ENCODE measurements around the gene ATP2B1. TPM values are rescaled to one million over a fixed set of nuclear protein-coding genes. Genes with fewer than 3 reads are reported as not detected.

ATP2B1 gene
- total RNA-seq, 4 donors from 2014 or later, result 31.8 to 97.3 (median 74.5) TPM

GRCh38 chr12:89578499-89578898 is 130.1 kb downstream of the ATP2B1 start:
- H3K4me1 ChIP-seq, result no peaks in the 10 kb centered on the region
- H3K36me3 ChIP-seq, result no peaks in the 10 kb centered on the region
- H3K4me3 ChIP-seq, result no peak overlapping the region
- no peak overlapping the region for H3K27ac ChIP-seq
- WGBS, result 88% methylated on average over 2 of the region's 2 CpGs
- DNase-seq (ENCODE audit: low spot score in 2 of 2), result no peak
- no peaks in the 10 kb centered on the region for H3K27me3 ChIP-seq
- TF ChIP-seq, protein P1, sequence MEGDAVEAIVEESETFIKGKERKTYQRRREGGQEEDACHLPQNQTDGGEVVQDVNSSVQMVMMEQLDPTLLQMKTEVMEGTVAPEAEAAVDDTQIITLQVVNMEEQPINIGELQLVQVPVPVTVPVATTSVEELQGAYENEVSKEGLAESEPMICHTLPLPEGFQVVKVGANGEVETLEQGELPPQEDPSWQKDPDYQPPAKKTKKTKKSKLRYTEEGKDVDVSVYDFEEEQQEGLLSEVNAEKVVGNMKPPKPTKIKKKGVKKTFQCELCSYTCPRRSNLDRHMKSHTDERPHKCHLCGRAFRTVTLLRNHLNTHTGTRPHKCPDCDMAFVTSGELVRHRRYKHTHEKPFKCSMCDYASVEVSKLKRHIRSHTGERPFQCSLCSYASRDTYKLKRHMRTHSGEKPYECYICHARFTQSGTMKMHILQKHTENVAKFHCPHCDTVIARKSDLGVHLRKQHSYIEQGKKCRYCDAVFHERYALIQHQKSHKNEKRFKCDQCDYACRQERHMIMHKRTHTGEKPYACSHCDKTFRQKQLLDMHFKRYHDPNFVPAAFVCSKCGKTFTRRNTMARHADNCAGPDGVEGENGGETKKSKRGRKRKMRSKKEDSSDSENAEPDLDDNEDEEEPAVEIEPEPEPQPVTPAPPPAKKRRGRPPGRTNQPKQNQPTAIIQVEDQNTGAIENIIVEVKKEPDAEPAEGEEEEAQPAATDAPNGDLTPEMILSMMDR (IDR thresholded peaks at IDR 0.05), result no peak
- TF ChIP-seq POLR2A (IDR thresholded peaks at IDR 0.05) (no peak), EP300 (IDR thresholded peaks at IDR 0.05) (no peak), POLR2AphosphoS5 (IDR thresholded peaks at IDR 0.05) (no peak)
- no peaks in the 10 kb centered on the region for H3K9me3 ChIP-seq

GRCh38 chr12:89576572-89577220 is 131.9 kb downstream of the ATP2B1 start:
- 96% methylated on average over 1 of the region's 1 CpG for WGBS
- Histone ChIP-seq H3K4me1 (peaks cover 3% of the 10 kb centered on the region), H3K27ac (no peak overlapping the region), H3K36me3 (no peaks in the 10 kb centered on the region), H3K9me3 (no peaks in the 10 kb centered on the region), H3K27me3 (no peaks in the 10 kb centered on the region), H3K4me3 (no peak overlapping the region)
- no peak for DNase-seq (ENCODE audit: low spot score in 2 of 2)
- TF ChIP-seq EP300 (IDR thresholded peaks at IDR 0.05) (no peak), POLR2AphosphoS5 (IDR thresholded peaks at IDR 0.05) (no peak), POLR2A (IDR thresholded peaks at IDR 0.05) (no peak)
- TF ChIP-seq, protein P1 (IDR thresholded peaks at IDR 0.05), result no peak

DNA sequence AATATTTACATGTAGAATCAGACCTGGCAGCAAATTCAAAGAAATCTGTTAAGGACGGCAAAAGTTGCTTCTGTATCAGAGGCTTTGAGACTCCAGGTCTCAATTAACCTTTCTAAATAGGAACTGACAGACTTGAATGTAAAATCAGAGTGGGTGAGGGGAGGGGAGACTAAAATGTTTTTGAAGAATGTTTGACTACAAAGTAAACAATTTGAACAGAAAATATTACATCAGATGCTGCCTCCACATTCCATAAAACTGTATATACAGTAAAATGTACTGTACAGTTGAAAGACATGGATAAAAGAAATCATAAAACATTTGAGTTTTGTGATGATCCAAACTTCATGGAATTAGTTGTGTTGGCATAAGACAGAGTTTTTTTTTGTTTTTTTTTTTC is 133.3 kb downstream of the ATP2B1 start:
- WGBS, result 69% methylated on average over 1 of the region's 1 CpG
- no peak overlapping the region for H3K4me3 ChIP-seq
- H3K27ac ChIP-seq, result no peak overlapping the region
- TF ChIP-seq EP300 (IDR thresholded peaks at IDR 0.05) (no peak), POLR2A (IDR thresholded peaks at IDR 0.05) (no peak), POLR2AphosphoS5 (IDR thresholded peaks at IDR 0.05) (no peak)
- TF ChIP-seq, protein P1 (IDR thresholded peaks at IDR 0.05), result no peak
- DNase-seq (ENCODE audit: low spot score in 2 of 2), result no peak
- peaks cover 3% of the 10 kb centered on the region for H3K4me1 ChIP-seq
- H3K27me3 ChIP-seq, result no peaks in the 10 kb centered on the region
- no peaks in the 10 kb centered on the region for H3K9me3 ChIP-seq
- no peaks in the 10 kb centered on the region for H3K36me3 ChIP-seq

DNA sequence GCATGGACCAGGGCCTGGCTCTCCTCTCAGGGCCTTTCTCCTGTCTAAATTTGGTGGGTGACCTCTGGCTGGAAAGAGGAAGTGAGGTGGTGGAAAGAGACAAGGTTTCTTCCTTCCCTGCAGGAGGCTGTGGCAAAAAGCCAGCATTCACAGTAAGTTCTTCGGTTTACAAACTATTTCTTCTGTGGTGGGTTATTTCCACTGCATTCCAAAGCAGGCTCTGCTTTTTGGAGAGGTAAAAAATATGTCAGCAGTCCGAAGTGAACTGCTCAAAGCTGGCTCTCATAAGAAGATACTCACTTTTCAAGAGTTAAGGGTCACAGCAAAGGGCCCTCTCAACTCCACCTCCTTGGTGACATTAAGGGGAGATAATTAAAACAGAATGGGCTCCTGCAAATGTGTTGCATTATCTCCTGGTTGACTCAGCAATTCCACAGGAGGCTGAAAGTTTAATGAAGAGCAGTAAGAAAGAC is 133.9 kb downstream of the ATP2B1 start:
- Histone ChIP-seq H3K9me3 (no peaks in the 10 kb centered on the region), H3K27me3 (no peaks in the 10 kb centered on the region), H3K27ac (no peak overlapping the region), H3K4me3 (no peak overlapping the region), H3K36me3 (no peaks in the 10 kb centered on the region), H3K4me1 (peaks cover 3% of the 10 kb centered on the region)
- 46% methylated on average over 2 of the region's 2 CpGs for WGBS
- no peak for DNase-seq (ENCODE audit: low spot score in 2 of 2)
- TF ChIP-seq, protein P1 (IDR thresholded peaks at IDR 0.05), result no peak
- TF ChIP-seq POLR2AphosphoS5 (IDR thresholded peaks at IDR 0.05), result no peak
- TF ChIP-seq EP300 (IDR thresholded peaks at IDR 0.05), result no peak
- no peak for TF ChIP-seq POLR2A (IDR thresholded peaks at IDR 0.05)

DNA sequence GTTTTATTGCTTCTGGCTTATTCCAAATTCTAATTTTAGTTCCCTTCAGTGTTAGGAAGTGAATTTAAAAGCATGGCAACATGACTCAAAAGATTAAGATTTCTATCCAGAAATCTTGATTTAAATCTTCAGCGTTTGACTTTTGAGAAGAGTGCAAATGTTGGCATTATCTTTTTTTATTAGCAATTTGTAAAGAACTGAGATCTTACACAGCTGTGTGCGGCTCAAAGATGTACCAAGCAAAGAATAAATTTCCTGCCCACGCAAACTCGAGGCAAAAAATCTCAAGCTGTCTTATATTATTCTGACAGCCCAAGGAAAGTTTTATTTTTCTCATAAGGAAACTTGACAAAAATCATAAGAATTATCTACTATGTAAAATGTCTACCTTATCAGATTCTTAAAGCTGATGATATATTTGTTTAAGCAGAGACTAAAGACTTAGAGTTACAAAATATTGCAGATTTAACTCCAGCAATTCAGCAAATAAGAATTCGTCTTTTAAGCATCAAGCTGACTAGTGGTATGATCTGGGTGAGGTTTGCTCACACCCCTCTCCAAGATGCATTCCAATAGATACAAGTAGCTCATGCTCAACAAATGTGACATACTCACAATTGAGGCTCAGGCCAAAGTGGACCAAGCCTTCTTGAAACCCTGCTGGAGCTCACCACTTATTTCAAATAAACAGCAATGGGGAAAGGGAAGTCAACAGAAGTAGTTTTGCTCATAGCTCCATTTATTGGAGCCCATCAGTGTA is 135.4 kb downstream of the ATP2B1 start:
- Histone ChIP-seq H3K9me3 (no peaks in the 10 kb centered on the region), H3K36me3 (no peaks in the 10 kb centered on the region), H3K27ac (no peak overlapping the region), H3K4me1 (peaks cover 10% of the 10 kb centered on the region), H3K4me3 (no peak overlapping the region), H3K27me3 (no peaks in the 10 kb centered on the region)
- DNase-seq (ENCODE audit: low spot score in 2 of 2), result no peak
- no peak for TF ChIP-seq EP300 (IDR thresholded peaks at IDR 0.05)
- TF ChIP-seq POLR2AphosphoS5 (IDR thresholded peaks at IDR 0.05), result no peak
- TF ChIP-seq, protein P1 (IDR thresholded peaks at IDR 0.05), result no peak
- no peak for TF ChIP-seq POLR2A (IDR thresholded peaks at IDR 0.05)
- 36% methylated on average over 5 of the region's 5 CpGs for WGBS

All from suprapubic skin (tissue), 4 donors.